Progenitor cell of endocrine pancreas (in vitro differentiated cells): ENCODE results near the gene QPCTL. TPM values are rescaled to one million over a fixed set of nuclear protein-coding genes. Genes with fewer than 3 reads are reported as not detected.
"Not testable (repeated sequence)": the region's sequence is repeated elsewhere in the genome, so short reads cannot be mapped to it uniquely, and the experiment has no call there.

ENCODE experiments used
- DNase-seq: peaks from one replicate; pipeline ENCODE4 v3.0.0; 2021; ENCODE audit warnings: low spot score; ENCODE audit not compliant: unreplicated experiment
- H3K27ac Mint-ChIP-seq: 2 replicates; pipeline ENCODE4 v1.8.0; 2021; ENCODE audit warnings: mild to moderate bottlenecking, moderate library complexity, mixed read lengths
- H3K27me3 Mint-ChIP-seq: 2 replicates; pipeline ENCODE4 v1.8.0; 2021; ENCODE audit warnings: mixed read lengths
- H3K36me3 Mint-ChIP-seq: 2 replicates; pipeline ENCODE4 v1.8.0; 2022; ENCODE audit warnings: mixed read lengths; ENCODE audit not compliant: insufficient read depth
- H3K4me1 Mint-ChIP-seq: 2 replicates; pipeline ENCODE4 v1.8.0; 2021; ENCODE audit warnings: low read depth, mixed read lengths
- H3K4me3 Mint-ChIP-seq: 2 replicates; pipeline ENCODE4 v1.8.0; 2021; ENCODE audit warnings: low read depth, mild to moderate bottlenecking, moderate library complexity, mixed read lengths
- H3K9me3 Mint-ChIP-seq: 2 replicates; pipeline ENCODE4 v1.8.0; 2021; ENCODE audit warnings: low read depth, mixed read lengths
- total RNA-seq: library from RNA; stranded (reverse); gene quantifications from 2 replicates; pipeline ENCODE4 v1.2.1, GENCODE V29; 2021
- TF ChIP-seq, protein P1 (sequence below): fragments of 200-600 bp; sonication (generic); IDR thresholded peaks from one replicate; pipeline ENCODE4 v1.5.0; 2021; ENCODE audit warnings: antibody characterized with exemption, mild to moderate bottlenecking; ENCODE audit not compliant: unreplicated experiment

QPCTL gene
- total RNA-seq, 1 donor from 2014 or later, result 9.0 TPM

DNA sequence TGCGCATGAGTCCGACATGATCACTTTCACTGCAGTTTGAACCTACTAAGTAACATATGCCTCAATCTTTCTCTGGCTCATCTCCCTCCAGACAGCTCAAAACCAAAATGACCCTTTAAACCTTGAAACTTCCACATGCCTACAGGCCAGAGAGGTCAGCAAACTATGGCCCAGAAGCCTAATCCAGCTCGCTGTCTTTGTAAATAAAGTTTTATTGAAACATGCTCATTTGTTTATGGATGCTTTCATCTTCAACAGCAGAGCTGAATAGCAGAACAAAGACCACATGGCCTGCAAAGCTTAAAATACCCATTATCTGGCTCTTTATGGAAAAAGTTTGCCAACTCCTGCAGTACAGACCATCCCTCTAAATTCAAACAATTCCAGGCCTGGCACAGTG, 22.7 kb downstream of the QPCTL start:
- H3K4me3 Mint-ChIP-seq, result no peak overlapping the region
- peaks cover 14% of the 10 kb centered on the region for H3K36me3 Mint-ChIP-seq
- peaks cover 28% of the 10 kb centered on the region for H3K4me1 Mint-ChIP-seq
- H3K9me3 Mint-ChIP-seq, result no peaks in the 10 kb centered on the region
- no peak for DNase-seq
- no peaks in the 10 kb centered on the region for H3K27me3 Mint-ChIP-seq
- H3K27ac Mint-ChIP-seq, result no peak overlapping the region
- TF ChIP-seq, protein P1, sequence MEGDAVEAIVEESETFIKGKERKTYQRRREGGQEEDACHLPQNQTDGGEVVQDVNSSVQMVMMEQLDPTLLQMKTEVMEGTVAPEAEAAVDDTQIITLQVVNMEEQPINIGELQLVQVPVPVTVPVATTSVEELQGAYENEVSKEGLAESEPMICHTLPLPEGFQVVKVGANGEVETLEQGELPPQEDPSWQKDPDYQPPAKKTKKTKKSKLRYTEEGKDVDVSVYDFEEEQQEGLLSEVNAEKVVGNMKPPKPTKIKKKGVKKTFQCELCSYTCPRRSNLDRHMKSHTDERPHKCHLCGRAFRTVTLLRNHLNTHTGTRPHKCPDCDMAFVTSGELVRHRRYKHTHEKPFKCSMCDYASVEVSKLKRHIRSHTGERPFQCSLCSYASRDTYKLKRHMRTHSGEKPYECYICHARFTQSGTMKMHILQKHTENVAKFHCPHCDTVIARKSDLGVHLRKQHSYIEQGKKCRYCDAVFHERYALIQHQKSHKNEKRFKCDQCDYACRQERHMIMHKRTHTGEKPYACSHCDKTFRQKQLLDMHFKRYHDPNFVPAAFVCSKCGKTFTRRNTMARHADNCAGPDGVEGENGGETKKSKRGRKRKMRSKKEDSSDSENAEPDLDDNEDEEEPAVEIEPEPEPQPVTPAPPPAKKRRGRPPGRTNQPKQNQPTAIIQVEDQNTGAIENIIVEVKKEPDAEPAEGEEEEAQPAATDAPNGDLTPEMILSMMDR, result no peak

DNA sequence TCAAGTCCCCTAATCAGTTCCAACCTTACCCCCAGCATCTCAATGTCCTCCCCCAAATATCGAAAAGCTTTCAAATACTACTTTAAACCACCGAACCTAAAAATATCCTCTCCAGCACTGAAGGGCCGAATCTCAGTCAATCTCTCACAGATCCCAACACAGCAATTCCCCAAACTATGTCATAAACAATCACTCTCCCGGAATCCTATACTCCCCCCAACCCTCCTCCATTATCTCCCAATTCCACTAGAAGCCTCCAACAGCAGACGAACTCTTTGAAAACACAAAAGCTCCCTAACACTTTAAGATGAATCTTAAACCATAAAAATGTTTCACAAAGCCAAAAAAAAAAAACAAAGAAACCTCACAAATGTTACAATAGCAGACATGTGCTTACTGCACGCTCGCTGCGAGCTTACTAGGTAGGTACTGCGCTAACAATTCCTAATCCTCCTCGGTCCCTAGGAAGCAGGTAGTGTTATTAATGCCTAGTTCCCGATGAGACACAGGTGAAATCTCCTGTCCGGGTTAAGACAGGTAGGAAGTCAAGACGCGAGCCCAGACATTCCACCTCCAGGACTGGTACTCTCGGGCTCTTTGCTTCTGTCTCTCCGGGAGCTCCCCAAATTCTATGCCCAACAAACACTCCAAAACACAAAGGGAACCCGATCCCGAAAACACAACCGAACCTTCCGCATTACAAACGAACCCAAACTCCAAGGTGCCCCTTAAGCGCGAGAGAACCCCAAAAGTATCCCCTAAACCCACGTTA, 24.1 kb downstream of the QPCTL start:
- peak overlapping the region; percentile 97 for H3K4me3 Mint-ChIP-seq
- TF ChIP-seq, protein P1, result no peak
- no peaks in the 10 kb centered on the region for H3K27me3 Mint-ChIP-seq
- H3K27ac Mint-ChIP-seq, result peak overlapping the region; percentile 98
- no peaks in the 10 kb centered on the region for H3K9me3 Mint-ChIP-seq
- peaks cover 25% of the 10 kb centered on the region for H3K4me1 Mint-ChIP-seq
- H3K36me3 Mint-ChIP-seq, result peaks cover 10% of the 10 kb centered on the region
- DNase-seq, result no peak

DNA sequence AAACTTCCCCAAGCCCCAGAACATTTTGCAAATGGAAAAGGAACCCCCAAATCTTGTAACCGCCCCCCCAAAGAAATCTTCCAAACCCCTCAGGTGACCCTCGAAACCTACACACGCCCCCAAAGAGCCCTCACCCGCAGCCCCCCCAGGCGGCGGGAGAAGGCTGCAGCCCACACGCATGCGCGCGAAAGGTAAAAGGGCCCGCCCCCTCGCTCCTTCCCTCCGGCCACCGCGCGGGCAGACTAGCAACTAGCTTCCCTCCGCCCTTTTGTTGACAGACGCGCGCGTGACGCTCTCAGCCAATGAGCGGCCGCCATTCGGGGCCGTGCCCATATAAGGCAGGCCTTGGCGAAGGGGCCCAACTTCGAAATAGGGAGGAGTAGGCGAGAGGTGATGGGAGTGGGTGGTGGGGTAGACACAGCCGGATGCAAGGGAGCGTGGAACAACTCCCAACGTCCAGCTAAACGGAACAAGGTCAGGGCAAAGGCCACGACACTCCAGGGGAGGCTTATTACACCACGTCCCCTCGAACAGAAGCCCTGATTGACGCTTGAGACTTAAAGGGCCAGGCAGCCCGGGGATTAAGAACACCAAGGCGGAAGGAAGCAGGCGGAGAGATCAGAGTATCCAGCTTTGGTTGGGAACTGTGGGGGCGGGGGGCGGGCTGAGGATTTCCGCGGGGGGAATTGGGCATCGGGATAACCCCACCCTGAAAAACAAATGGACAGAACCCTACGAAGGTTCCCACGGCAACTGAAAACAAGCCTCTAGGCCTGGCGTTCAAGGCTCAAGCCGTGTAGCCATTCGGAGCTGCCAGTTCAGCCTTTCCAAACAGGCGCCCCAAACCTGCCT, 24.9 kb downstream of the QPCTL start:
- Mint-ChIP-seq H3K27me3 (no peaks in the 10 kb centered on the region), H3K9me3 (no peaks in the 10 kb centered on the region), H3K4me3 (peak overlapping the region; percentile 97), H3K36me3 (peaks cover 10% of the 10 kb centered on the region), H3K27ac (peak overlapping the region; percentile 98), H3K4me1 (peaks cover 25% of the 10 kb centered on the region)
- peak; percentile 98 for DNase-seq
- TF ChIP-seq, protein P1, result no peak

DNA sequence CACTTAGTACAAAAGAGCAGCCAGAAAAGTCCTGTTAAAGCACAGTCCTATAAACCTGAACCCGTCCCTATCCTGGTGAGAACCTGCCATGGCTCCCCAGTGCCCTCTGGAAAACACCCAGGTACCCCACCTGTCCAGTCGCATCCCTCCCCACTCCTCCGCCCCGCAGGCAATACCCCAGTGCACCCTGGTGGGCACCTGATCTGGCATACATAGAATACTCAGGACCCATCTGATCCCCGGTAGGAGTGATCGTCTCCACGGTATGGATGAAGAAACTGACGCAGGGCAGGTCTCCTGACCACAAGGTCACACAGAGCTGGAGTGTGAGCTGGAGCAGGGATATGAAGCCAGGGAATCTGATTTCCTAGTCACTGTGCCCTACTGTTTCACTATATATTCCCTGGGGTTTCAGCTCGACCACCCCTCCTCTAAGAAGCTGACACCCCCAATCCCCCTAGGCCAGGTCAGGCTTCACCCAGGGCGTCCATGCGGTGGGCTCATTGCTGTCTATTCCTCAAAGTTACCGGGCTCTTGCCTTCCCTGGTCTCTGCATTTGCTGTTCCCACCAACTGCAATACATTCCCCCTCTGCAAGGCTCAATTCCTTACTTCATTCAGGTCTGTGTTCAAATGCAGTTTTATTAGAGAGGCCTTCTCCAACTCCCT, 25.7 kb downstream of the QPCTL start:
- Mint-ChIP-seq H3K9me3 (no peaks in the 10 kb centered on the region), H3K36me3 (peaks cover 10% of the 10 kb centered on the region), H3K27me3 (no peaks in the 10 kb centered on the region), H3K4me3 (peak overlapping the region; percentile 97), H3K4me1 (peaks cover 25% of the 10 kb centered on the region), H3K27ac (peak overlapping the region; percentile 98)
- TF ChIP-seq, protein P1, result no peak
- no peak for DNase-seq

DNA sequence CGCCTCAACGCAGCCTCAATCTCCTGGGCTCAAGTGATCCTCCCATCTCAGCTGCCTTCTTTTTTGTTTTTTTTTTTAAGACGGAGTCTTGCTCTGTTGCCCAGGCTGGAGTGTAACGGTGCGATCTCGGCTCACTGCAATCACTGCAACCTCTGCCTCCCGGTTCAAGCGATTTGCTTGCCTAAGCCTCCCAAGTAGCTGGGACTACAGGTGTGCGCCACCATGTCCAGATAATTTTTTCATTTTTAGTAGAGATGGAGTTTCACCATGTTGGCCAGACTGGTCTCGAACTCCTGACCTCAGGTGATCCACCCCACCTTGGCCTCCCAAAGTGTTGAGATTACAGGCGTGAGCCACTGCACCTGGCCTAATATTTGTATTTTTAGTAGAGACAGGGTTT, 27.6 kb downstream of the QPCTL start:
- DNase-seq, H3K4me3 Mint-ChIP-seq, H3K36me3 Mint-ChIP-seq, H3K27me3 Mint-ChIP-seq, H3K9me3 Mint-ChIP-seq: not testable (repeated sequence)
- H3K4me1 Mint-ChIP-seq, result peaks cover 25% of the 10 kb centered on the region
- peak overlapping the region; percentile 73 for H3K27ac Mint-ChIP-seq

DNA sequence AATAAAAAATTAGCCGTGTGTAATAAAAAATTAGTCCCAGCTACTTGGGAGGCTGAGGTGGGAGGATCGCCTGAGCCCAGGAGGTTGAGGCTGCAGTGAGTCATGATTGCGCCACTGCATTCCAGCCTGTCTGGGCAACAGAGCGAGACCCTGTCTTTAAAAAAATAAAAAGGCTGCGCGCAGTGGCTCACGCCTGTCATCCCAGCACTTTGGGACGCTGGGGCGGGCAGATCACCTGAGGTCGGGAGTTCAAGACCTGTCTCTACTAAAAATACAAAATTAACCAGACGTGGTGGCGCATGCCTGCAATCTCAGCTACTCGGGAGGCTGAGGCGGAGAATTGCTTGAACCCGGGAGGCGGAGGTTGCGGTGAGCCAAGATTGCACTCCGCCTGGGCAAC, 36.2 kb downstream of the QPCTL start:
- H3K27ac Mint-ChIP-seq, DNase-seq, H3K36me3 Mint-ChIP-seq, H3K9me3 Mint-ChIP-seq, H3K27me3 Mint-ChIP-seq: not testable (repeated sequence)
- Mint-ChIP-seq H3K4me3 (peak overlapping the region; percentile 45), H3K4me1 (peaks cover 12% of the 10 kb centered on the region)
